K562 (cell line): Measurements from ENCODE around the gene MLYCD. TPM values are rescaled to one million over a fixed set of nuclear protein-coding genes. Genes with fewer than 3 reads are reported as not detected.

ENCODE experiments used
- ATAC-seq: fragments of 200-7000 bp; cut with Tn5 transposase; 3 replicates; pipeline ENCODE4 v1.9.1; 2020; ENCODE audit warnings: moderate library complexity
- BruUV-seq: library from RNA; stranded (reverse); fragments of 400-500 nt; replicated peaks from 2 replicates; lab custom pipeline; 2021; lab: Mats Ljungman, UMichigan
- CTCF ChIA-PET: fragments of 300-600 bp; formaldehyde crosslinking; extraction: SDS; loops from one replicate; lab custom pipeline; 2021; ENCODE audit warnings: low intra/inter-chr PET ratio; lab: Yijun Ruan, JAX
- POLR2A ChIA-PET: fragments of 300-600, 350-650 bp; sonication (Branson Sonifier 250); formaldehyde crosslinking; extraction: SDS; loops from one replicate; lab custom pipeline; 2021; ENCODE audit warnings: antibody characterized with exemption, inconsistent platforms; lab: Yijun Ruan, JAX
- DNase-seq, 4 experiments: peaks; one replicate each; pipeline versions ENCODE4 v3.0.0 to v3.0.0-alpha.2; 2011 to 2018; ENCODE audit warnings: low spot score in 3 of 4, mixed read lengths in 3 of 4; ENCODE audit errors: extremely low read depth in 1 of 4
- FAIRE-seq: peaks from 2 replicates; lab custom pipeline; 2011; peaks lifted over from hg19 to GRCh38; lab: Jason Lieb, UNC
- H2AFZ ChIP-seq: 2 replicates; pipeline ENCODE4 v1.6.0; 2011; ENCODE audit warnings: low read depth, low read length, control low read depth, inconsistent platforms
- H3K27ac ChIP-seq: fragments of 200-600 bp; 3 replicates; pipeline ENCODE4 v1.8.0; 2011; ENCODE audit warnings: low read depth, mild to moderate bottlenecking, control low read depth, inconsistent platforms, low read length, moderate library complexity, mixed read lengths; ENCODE audit errors: extremely low read depth
- H3K27me3 ChIP-seq, 2 experiments: fragments of 300-600 bp in 1 of 2; 2 replicates in 1 of 2; 3 replicates in 1 of 2; pipeline versions ENCODE4 v1.6.0 to v1.8.0; 2011; ENCODE audit warnings: inconsistent platforms in 2 of 2, low read length in 2 of 2, mild to moderate bottlenecking in 1 of 2, mixed read lengths in 1 of 2, moderate library complexity in 1 of 2; ENCODE audit not compliant: control insufficient read depth in 2 of 2, insufficient read depth in 2 of 2
- H3K36me3 ChIP-seq: fragments of 300-600 bp; 3 replicates; pipeline ENCODE4 v1.8.0; 2011; ENCODE audit warnings: mild to moderate bottlenecking, low read length, inconsistent platforms; ENCODE audit not compliant: control insufficient read depth, insufficient read depth
- H3K4me1 ChIP-seq, 2 experiments: fragments of 200-600 bp in 1 of 2; replicated peaks in 1 of 2; 2 replicates in 1 of 2; 3 replicates in 1 of 2; pipeline versions ENCODE4 v1.5.1 to v1.8.0; 2011; ENCODE audit warnings: inconsistent platforms in 2 of 2, low read length in 2 of 2, mild to moderate bottlenecking in 1 of 2, mixed read lengths in 1 of 2, moderate library complexity in 1 of 2; ENCODE audit not compliant: control insufficient read depth in 2 of 2, insufficient read depth in 2 of 2
- H3K4me2 ChIP-seq: 2 replicates; pipeline ENCODE4 v1.6.1; 2011; ENCODE audit warnings: low read length, control low read depth, inconsistent platforms, mixed read lengths; ENCODE audit not compliant: insufficient read depth
- H3K4me3 ChIP-seq: fragments of 200-600 bp; sonication (generic), shearing (Covaris generic); 2 replicates; pipeline ENCODE4 v1.5.1; 2016; ENCODE audit warnings: control low read depth, inconsistent platforms
- H3K79me2 ChIP-seq: fragments of 200-600 bp; 3 replicates; pipeline ENCODE4 v1.8.0; 2011; ENCODE audit warnings: low read length, inconsistent platforms; ENCODE audit not compliant: control insufficient read depth, insufficient read depth
- H3K9ac ChIP-seq, 2 experiments: 2 replicates each; pipeline versions ENCODE4 v1.6.0 to v1.6.1; 2011; ENCODE audit warnings: low read depth in 2 of 2, low read length in 2 of 2, control low read depth in 1 of 2, inconsistent platforms in 1 of 2, mild to moderate bottlenecking in 1 of 2, mixed read lengths in 1 of 2; ENCODE audit not compliant: insufficient read depth in 1 of 2
- H3K9me1 ChIP-seq: one replicate; pipeline ENCODE4 v1.6.0; 2011; ENCODE audit warnings: inconsistent platforms, mild to moderate bottlenecking, low read length, moderate library complexity; ENCODE audit not compliant: control insufficient read depth, insufficient read depth
- H3K9me3 ChIP-seq: replicated peaks from 2 replicates; pipeline ENCODE4 v1.5.1; 2011; ENCODE audit warnings: low read depth, low read length, inconsistent platforms; ENCODE audit not compliant: control insufficient read depth, insufficient read depth
- H4K20me1 ChIP-seq: replicated peaks from 2 replicates; pipeline ENCODE4 v1.6.1; 2011; ENCODE audit warnings: low read length, inconsistent platforms, mixed read lengths; ENCODE audit not compliant: control insufficient read depth, insufficient read depth
- BRD9 ChIP-seq: fragments of 450-650 bp; IDR thresholded peaks from 2 replicates; pipeline ENCODE4 v1.6.1; 2018; ENCODE audit warnings: low read depth; ENCODE audit not compliant: partially characterized antibody
- CBFA2T3 ChIP-seq: fragments of 450-650 bp; IDR thresholded peaks from 2 replicates; pipeline ENCODE4 v1.6.1; 2017
- CBX8 ChIP-seq: fragments of 200-600 bp; sonication (generic); IDR thresholded peaks from 2 replicates; pipeline ENCODE4 v1.6.1; 2012; ENCODE audit warnings: borderline replicate concordance, mixed run types, low read depth, mild to moderate bottlenecking, moderate library complexity, mixed read lengths, low read length, control low read depth, inconsistent platforms; ENCODE audit not compliant: poor library complexity, severe bottlenecking; ENCODE audit errors: extremely low read depth
- CCAR2 ChIP-seq: fragments of 200-400 bp; formaldehyde crosslinking; IDR thresholded peaks from 2 replicates; pipeline ENCODE4 v1.6.1; 2017; ENCODE audit warnings: mild to moderate bottlenecking, low read depth, low read length
- ETV5 ChIP-seq: sonication (generic); formaldehyde crosslinking; IDR thresholded peaks from 2 replicates; pipeline ENCODE4 v1.4.0; 2020; ENCODE audit warnings: low read depth, mild to moderate bottlenecking, missing genetic modification reagents
- EZH2 ChIP-seq: IDR thresholded peaks from 2 replicates; pipeline ENCODE4 v1.6.1; 2012; ENCODE audit warnings: low read depth, mild to moderate bottlenecking, inconsistent platforms, low read length, borderline replicate concordance
- FOXA3 ChIP-seq, 2 experiments: fragments of 450-650 bp in 1 of 2; sonication (generic) in 1 of 2; formaldehyde crosslinking; IDR thresholded peaks in 1 of 2; conservative IDR thresholded peaks in 1 of 2; 2 replicates each; pipeline versions ENCODE4 v1.4.0 to v1.8.0; 2020 to 2022; ENCODE audit warnings: mild to moderate bottlenecking in 2 of 2, missing genetic modification reagents in 1 of 2
- HOMEZ ChIP-seq: fragments of 250-450 bp; sonication (Bioruptor Pico); IDR thresholded peaks from 2 replicates; pipeline ENCODE4 v1.4.0; 2020; ENCODE audit warnings: mild to moderate bottlenecking, moderate library complexity
- PPARD ChIP-seq: fragments of 250-450 bp; sonication (Bioruptor Pico); IDR thresholded peaks from 2 replicates; pipeline ENCODE4 v1.8.0; 2022; ENCODE audit warnings: inconsistent platforms, mild to moderate bottlenecking, moderate library complexity
- RBFOX2 ChIP-seq: fragments of 200-400 bp; formaldehyde crosslinking; IDR thresholded peaks from 2 replicates; pipeline ENCODE4 v1.6.1; 2017; ENCODE audit warnings: low read depth, mild to moderate bottlenecking, low read length, moderate library complexity
- RUNX1 ChIP-seq: sonication (generic); IDR thresholded peaks from 2 replicates; pipeline ENCODE4 v1.6.1; 2016; ENCODE audit warnings: antibody characterized with exemption, low read depth
- SREBF2 ChIP-seq: sonication (generic); formaldehyde crosslinking; IDR thresholded peaks from 2 replicates; pipeline ENCODE4 v1.4.0; 2020; ENCODE audit warnings: mild to moderate bottlenecking, missing genetic modification reagents
- SRSF1 ChIP-seq: fragments of 200-400 bp; formaldehyde crosslinking; IDR thresholded peaks from 2 replicates; pipeline ENCODE4 v1.6.1; 2017; ENCODE audit warnings: mild to moderate bottlenecking, low read depth, low read length, moderate library complexity
- ZNF274 ChIP-seq: IDR thresholded peaks from 2 replicates; pipeline ENCODE4 v1.6.1; 2011; ENCODE audit warnings: low read depth, mild to moderate bottlenecking, low read length, moderate library complexity, borderline replicate concordance
- ZNF316 ChIP-seq: fragments of 450-650 bp; IDR thresholded peaks from 2 replicates; pipeline ENCODE4 v1.6.1; 2016
- ZNF778 ChIP-seq: fragments of 450-650 bp; formaldehyde crosslinking; IDR thresholded peaks from 2 replicates; pipeline ENCODE4 v1.4.0; 2020; ENCODE audit warnings: mild to moderate bottlenecking, moderate library complexity
- ZZZ3 ChIP-seq: fragments of 450-650 bp; IDR thresholded peaks from 2 replicates; pipeline ENCODE4 v1.6.1; 2016; ENCODE audit warnings: antibody characterized with exemption, mild to moderate bottlenecking, moderate library complexity
- WGBS: fragments of 100-300 bp; shearing (Covaris generic); methylation state at CpG from one replicate; pipeline ENCODE4 v1.1.6; 2016; ENCODE audit warnings: low coverage, mixed read lengths; ENCODE audit not compliant: insufficient coverage; ENCODE audit errors: missing lambda C conversion rate; 5-methylcytosine and 5-hydroxymethylcytosine counted together
- in situ Hi-C: fragments of 300-500 bp; cut with MboI; formaldehyde crosslinking; loops from 4 replicates; pipeline ENCODE4 v1.15.0; 2018; ENCODE audit warnings: inconsistent platforms, mixed read lengths
- intact Hi-C: fragments of 100-400 bp; cut with micrococcal nuclease; formaldehyde crosslinking; loops from 2 replicates; pipeline ENCODE4 v1.14.2; 2022
- polyA plus RNA-seq, 8 experiments: library from polyadenylated mRNA; depleted of rRNA in 4 of 8; stranded (reverse) in 5 of 8; unstranded in 3 of 8; fragments of >200 nt; fragmentation: Nextera tagmentation in 2 of 8; fragmentation: Illumina TruSeq in 1 of 8; extraction: Ambion mirVana in 2 of 8; extraction: Trizol in 1 of 8; gene quantifications; 2 replicates each; pipeline versions ENCODE4 v1.2.1 to v1.2.3, GENCODE V29; 2011 to 2014; ENCODE audit warnings: inconsistent platforms in 1 of 8, missing spikeins in 1 of 8
- total RNA-seq, 7 experiments: library from RNA; depleted of rRNA in 6 of 7; stranded (reverse); fragments of >200 nt in 6 of 7; fragmentation: Illumina TruSeq in 2 of 7; extraction: Trizol in 2 of 7; gene quantifications; 2 replicates each; pipeline versions ENCODE4 v1.2.1 to v1.2.3, GENCODE V29; 2011 to 2021; ENCODE audit warnings: low replicate concordance in 1 of 7

MLYCD gene
- total and polyA plus RNA-seq, 9 of the 15 experiments (the other 6 are each of a cell fraction or from before 2014, with no cell fraction given), result 0.15 to 2.0 (median 1.0) TPM

- peak; percentile 17 for TF ChIP-seq BRD9
These were observed 54.3 kb downstream of the MLYCD start, which contains the start of gene OSGIN1 (continued) for GRCh38 chr16:83952940-83953795.

GRCh38 chr16:83953796-83954576, 55.1 kb downstream of the MLYCD start:
- peak overlapping the region; percentile 64 for H3K4me3 ChIP-seq
- 0 out of 2 replicates have a peak, but pooled peaks have one; percentile 15 for TF ChIP-seq RUNX1
- 0 out of 4 replicates have a peak, but pooled peaks of 1 of the 2 experiments have one; percentile 34 for TF ChIP-seq FOXA3 (CRISPR knock-in tag; conservative IDR thresholded peaks at IDR 0.05 in 1 of 2, IDR thresholded peaks at IDR 0.05 in 1 of 2)
- 0 out of 2 replicates have a peak, but pooled peaks have one; percentile 1 for TF ChIP-seq ETV5 (CRISPR knock-in tag)
- no peak for TF ChIP-seq HOMEZ (CRISPR knock-in tag)
- no peak for TF ChIP-seq SREBF2 (CRISPR knock-in tag)
- TF ChIP-seq ZNF316, result no peak
- TF ChIP-seq ZNF778 (CRISPR knock-in tag), result no peak
- TF ChIP-seq ZNF274, result no peak
- no peak for TF ChIP-seq CCAR2
- TF ChIP-seq EZH2, result no peak
- no peak for TF ChIP-seq CBX8
- no peak; the same call in 1 of the 2 replicates for TF ChIP-seq CBFA2T3
- TF ChIP-seq RBFOX2, result no peak
- TF ChIP-seq SRSF1, result no peak
- TF ChIP-seq PPARD (CRISPR knock-in tag), result no peak
- TF ChIP-seq ZZZ3, result no peak

More at GRCh38 chr16:83953796-83954576, 55.1 kb downstream of the MLYCD start:
- Histone ChIP-seq H3K9me1 (no peaks in the 10 kb centered on the region), H3K27ac (peak overlapping the region; percentile 85), H2AFZ (peak overlapping the region; percentile 94), H3K9ac (peak overlapping the region; percentile 78 to 90), H4K20me1 (peaks cover 11% of the 10 kb centered on the region), H3K79me2 (no peaks in the 10 kb centered on the region), H3K4me1 (peaks cover 18 to 55% of the 10 kb centered on the region in 2 experiments), H3K9me3 (no peaks in the 10 kb centered on the region), H3K36me3 (no peaks in the 10 kb centered on the region), H3K27me3 (no peaks in the 10 kb centered on the region), H3K4me2 (peak overlapping the region; percentile 88)
- ATAC-seq (peak; percentile 79), FAIRE-seq (peak; percentile 85), DNase-seq (peak; percentile 68 to 81 (median 70))
- TSS peak; percentile 78 for BruUV-seq
- intact Hi-C loops, result loop anchor here (2.0 to 5.0 kb wide), 2 partner anchors 27 to 127 kb away; no protein-coding TSS in a partner anchor
- 5% methylated on average over 15 of the region's 19 CpGs for WGBS
- ChIA-PET CTCF (interaction anchor here (0.8 to 2.0 kb wide), 2 partner anchors 108 to 112 kb away, joined by 3 to 10 read pairs; no protein-coding TSS in a partner anchor), POLR2A (interaction anchor here (0.5 to 4.3 kb wide), 17 partner anchors 7 to 671 kb away, joined by 3 to 22 read pairs (median 3); no protein-coding TSS in a partner anchor)
- in situ Hi-C loops, result loop anchor here (10.0 kb wide), 1 partner anchor 231 kb away; the partner anchor contains the start of gene TAF1C
